ENCODE results near the gene FNDC11. TPM values are rescaled to one million over a fixed set of nuclear protein-coding genes. Genes with fewer than 3 reads are reported as not detected.

The FNDC11 gene
- total and polyA plus RNA-seq, 2 of the 13 experiments (the other 11 are each of a cell fraction or from before 2014, with no cell fraction given), result 0.07 TPM; not detected in 1

DNA sequence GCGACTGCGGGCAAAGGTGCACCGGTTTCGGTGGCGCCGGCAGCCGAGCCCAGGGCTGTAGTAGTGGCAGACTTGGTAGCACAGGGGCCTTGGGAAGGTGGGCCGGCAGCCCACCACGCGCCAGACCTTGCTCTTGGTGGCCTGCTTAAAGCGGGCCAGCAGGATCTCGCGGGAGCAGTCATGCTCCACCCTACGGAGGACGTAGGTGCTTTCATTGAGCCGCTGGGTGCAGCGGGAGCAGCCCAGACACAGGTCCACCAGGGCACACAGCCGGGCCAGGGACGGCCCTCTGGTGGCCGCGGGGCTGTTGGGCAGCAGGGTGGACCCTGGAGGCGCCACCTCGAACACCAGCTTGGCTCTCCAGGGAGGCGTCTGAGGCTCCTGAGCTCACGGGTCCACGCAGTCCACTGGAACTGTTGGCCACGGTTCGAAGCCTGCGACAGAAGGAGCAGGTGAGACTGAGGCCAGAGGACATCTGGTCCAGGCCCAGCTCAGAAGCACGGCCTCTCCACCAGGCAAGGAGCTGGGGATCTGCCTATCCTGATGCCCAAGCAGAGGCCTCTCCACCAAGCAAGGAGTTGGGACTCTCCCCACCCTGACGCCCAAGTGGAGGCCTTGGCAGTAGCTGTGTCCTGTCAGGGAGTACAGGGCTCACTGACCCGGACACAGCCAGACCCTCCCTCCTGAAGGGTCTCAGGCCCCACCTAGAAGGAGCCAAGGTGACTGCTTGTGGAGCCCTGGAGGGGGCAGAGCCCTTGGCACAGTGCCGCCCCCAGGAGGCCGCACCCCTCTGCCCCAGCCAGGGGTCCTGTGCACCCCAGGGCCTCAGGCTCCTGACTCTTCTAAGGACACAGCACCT is 19.1 kb downstream of the FNDC11 start (continued):
- TF ChIP-seq, protein P1, sequence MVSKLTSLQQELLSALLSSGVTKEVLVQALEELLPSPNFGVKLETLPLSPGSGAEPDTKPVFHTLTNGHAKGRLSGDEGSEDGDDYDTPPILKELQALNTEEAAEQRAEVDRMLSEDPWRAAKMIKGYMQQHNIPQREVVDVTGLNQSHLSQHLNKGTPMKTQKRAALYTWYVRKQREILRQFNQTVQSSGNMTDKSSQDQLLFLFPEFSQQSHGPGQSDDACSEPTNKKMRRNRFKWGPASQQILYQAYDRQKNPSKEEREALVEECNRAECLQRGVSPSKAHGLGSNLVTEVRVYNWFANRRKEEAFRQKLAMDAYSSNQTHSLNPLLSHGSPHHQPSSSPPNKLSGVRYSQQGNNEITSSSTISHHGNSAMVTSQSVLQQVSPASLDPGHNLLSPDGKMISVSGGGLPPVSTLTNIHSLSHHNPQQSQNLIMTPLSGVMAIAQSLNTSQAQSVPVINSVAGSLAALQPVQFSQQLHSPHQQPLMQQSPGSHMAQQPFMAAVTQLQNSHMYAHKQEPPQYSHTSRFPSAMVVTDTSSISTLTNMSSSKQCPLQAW (CRISPR knock-in tag; IDR thresholded peaks at IDR 0.05), result peak; percentile 75; the same call in 1 of the 2 replicates
- TF ChIP-seq SIN3B (IDR thresholded peaks at IDR 0.05; ENCODE audit: low read length) (no peak), ZNF501 (CRISPR knock-in tag; IDR thresholded peaks at IDR 0.05) (0 out of 2 replicates have a peak, but pooled peaks have one; percentile 42), ZNF598 (CRISPR knock-in tag; IDR thresholded peaks at IDR 0.05; ENCODE audit: borderline replicate concordance) (no peak), ZNF552 (CRISPR knock-in tag; IDR thresholded peaks at IDR 0.05; ENCODE audit: borderline replicate concordance) (no peak), HMG20B (CRISPR knock-in tag; conservative IDR thresholded peaks at IDR 0.05) (0 out of 2 replicates have a peak, but pooled peaks have one; percentile 12), KDM4B (CRISPR knock-in tag; IDR thresholded peaks at IDR 0.05) (no peak), HDAC6 (IDR thresholded peaks at IDR 0.05; ENCODE audit: low read depth, low read length) (no peak), SMYD3 (CRISPR knock-in tag; IDR thresholded peaks at IDR 0.05) (no peak), CHD2 (IDR thresholded peaks at IDR 0.05; ENCODE audit: low read depth, low read length) (peak; percentile 84), TOE1 (CRISPR knock-in tag; IDR thresholded peaks at IDR 0.05) (no peak)
- TF ChIP-seq, protein P2, sequence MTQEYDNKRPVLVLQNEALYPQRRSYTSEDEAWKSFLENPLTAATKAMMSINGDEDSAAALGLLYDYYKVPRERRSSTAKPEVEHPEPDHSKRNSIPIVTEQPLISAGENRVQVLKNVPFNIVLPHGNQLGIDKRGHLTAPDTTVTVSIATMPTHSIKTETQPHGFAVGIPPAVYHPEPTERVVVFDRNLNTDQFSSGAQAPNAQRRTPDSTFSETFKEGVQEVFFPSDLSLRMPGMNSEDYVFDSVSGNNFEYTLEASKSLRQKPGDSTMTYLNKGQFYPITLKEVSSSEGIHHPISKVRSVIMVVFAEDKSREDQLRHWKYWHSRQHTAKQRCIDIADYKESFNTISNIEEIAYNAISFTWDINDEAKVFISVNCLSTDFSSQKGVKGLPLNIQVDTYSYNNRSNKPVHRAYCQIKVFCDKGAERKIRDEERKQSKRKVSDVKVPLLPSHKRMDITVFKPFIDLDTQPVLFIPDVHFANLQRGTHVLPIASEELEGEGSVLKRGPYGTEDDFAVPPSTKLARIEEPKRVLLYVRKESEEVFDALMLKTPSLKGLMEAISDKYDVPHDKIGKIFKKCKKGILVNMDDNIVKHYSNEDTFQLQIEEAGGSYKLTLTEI (CRISPR knock-in tag; conservative IDR thresholded peaks at IDR 0.05), result no peak
- TF ChIP-seq, protein P3, sequence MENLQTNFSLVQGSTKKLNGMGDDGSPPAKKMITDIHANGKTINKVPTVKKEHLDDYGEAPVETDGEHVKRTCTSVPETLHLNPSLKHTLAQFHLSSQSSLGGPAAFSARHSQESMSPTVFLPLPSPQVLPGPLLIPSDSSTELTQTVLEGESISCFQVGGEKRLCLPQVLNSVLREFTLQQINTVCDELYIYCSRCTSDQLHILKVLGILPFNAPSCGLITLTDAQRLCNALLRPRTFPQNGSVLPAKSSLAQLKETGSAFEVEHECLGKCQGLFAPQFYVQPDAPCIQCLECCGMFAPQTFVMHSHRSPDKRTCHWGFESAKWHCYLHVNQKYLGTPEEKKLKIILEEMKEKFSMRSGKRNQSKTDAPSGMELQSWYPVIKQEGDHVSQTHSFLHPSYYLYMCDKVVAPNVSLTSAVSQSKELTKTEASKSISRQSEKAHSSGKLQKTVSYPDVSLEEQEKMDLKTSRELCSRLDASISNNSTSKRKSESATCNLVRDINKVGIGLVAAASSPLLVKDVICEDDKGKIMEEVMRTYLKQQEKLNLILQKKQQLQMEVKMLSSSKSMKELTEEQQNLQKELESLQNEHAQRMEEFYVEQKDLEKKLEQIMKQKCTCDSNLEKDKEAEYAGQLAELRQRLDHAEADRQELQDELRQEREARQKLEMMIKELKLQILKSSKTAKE (CRISPR knock-in tag; IDR thresholded peaks at IDR 0.05; ENCODE audit: borderline replicate concordance), result no peak
- TF ChIP-seq, protein P4, sequence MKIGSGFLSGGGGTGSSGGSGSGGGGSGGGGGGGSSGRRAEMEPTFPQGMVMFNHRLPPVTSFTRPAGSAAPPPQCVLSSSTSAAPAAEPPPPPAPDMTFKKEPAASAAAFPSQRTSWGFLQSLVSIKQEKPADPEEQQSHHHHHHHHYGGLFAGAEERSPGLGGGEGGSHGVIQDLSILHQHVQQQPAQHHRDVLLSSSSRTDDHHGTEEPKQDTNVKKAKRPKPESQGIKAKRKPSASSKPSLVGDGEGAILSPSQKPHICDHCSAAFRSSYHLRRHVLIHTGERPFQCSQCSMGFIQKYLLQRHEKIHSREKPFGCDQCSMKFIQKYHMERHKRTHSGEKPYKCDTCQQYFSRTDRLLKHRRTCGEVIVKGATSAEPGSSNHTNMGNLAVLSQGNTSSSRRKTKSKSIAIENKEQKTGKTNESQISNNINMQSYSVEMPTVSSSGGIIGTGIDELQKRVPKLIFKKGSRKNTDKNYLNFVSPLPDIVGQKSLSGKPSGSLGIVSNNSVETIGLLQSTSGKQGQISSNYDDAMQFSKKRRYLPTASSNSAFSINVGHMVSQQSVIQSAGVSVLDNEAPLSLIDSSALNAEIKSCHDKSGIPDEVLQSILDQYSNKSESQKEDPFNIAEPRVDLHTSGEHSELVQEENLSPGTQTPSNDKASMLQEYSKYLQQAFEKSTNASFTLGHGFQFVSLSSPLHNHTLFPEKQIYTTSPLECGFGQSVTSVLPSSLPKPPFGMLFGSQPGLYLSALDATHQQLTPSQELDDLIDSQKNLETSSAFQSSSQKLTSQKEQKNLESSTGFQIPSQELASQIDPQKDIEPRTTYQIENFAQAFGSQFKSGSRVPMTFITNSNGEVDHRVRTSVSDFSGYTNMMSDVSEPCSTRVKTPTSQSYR (CRISPR knock-in tag; IDR thresholded peaks at IDR 0.05; ENCODE audit: borderline replicate concordance), result peak; percentile 7; the same call in 1 of the 2 replicates
- TF ChIP-seq, protein P5, sequence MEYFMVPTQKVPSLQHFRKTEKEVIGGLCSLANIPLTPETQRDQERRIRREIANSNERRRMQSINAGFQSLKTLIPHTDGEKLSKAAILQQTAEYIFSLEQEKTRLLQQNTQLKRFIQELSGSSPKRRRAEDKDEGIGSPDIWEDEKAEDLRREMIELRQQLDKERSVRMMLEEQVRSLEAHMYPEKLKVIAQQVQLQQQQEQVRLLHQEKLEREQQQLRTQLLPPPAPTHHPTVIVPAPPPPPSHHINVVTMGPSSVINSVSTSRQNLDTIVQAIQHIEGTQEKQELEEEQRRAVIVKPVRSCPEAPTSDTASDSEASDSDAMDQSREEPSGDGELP (IDR thresholded peaks at IDR 0.05; ENCODE audit: borderline replicate concordance, low read depth), result no peak
- TF ChIP-seq, protein P6, sequence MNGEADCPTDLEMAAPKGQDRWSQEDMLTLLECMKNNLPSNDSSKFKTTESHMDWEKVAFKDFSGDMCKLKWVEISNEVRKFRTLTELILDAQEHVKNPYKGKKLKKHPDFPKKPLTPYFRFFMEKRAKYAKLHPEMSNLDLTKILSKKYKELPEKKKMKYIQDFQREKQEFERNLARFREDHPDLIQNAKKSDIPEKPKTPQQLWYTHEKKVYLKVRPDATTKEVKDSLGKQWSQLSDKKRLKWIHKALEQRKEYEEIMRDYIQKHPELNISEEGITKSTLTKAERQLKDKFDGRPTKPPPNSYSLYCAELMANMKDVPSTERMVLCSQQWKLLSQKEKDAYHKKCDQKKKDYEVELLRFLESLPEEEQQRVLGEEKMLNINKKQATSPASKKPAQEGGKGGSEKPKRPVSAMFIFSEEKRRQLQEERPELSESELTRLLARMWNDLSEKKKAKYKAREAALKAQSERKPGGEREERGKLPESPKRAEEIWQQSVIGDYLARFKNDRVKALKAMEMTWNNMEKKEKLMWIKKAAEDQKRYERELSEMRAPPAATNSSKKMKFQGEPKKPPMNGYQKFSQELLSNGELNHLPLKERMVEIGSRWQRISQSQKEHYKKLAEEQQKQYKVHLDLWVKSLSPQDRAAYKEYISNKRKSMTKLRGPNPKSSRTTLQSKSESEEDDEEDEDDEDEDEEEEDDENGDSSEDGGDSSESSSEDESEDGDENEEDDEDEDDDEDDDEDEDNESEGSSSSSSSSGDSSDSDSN (CRISPR knock-in tag; IDR thresholded peaks at IDR 0.05), result peak; percentile 64

All from HepG2 (cell line).